ENCODE measurements around the gene ADPRH. TPM values are rescaled to one million over a fixed set of nuclear protein-coding genes. Genes with fewer than 3 reads are reported as not detected.

ADPRH gene
- total RNA-seq, 1 donor from 2014 or later = 0.53 TPM

- no peaks in the 10 kb centered on the region for H3K36me3 ChIP-seq (ENCODE audit: control insufficient read depth, insufficient read depth, low read length)
- DNase-seq (ENCODE audit: low read depth) = no peak
- no peaks in the 10 kb centered on the region for H3K27me3 ChIP-seq (ENCODE audit: control insufficient read depth, insufficient read depth, low read length)
- no peak overlapping the region for H3K4me3 ChIP-seq (ENCODE audit: low read depth, low read length)
- TF ChIP-seq CTCF (IDR thresholded peaks at IDR 0.05; ENCODE audit: insufficient read depth, low read length, severe bottlenecking) = no peak
- FAIRE-seq = no peak
Measured at GRCh38 chr3:119538772-119539171, 40.5 kb upstream of the ADPRH start.

GRCh38 chr3:119541547-119541946 is 37.7 kb upstream of the ADPRH start:
- FAIRE-seq = no peak
- no peak overlapping the region for H3K4me3 ChIP-seq (ENCODE audit: low read depth, low read length)
- no peaks in the 10 kb centered on the region for H3K36me3 ChIP-seq (ENCODE audit: control insufficient read depth, insufficient read depth, low read length)
- H3K27me3 ChIP-seq (ENCODE audit: control insufficient read depth, insufficient read depth, low read length) = no peaks in the 10 kb centered on the region
- no peak for TF ChIP-seq CTCF (IDR thresholded peaks at IDR 0.05; ENCODE audit: insufficient read depth, low read length, severe bottlenecking)
- no peak for DNase-seq (ENCODE audit: low read depth)

- no peak overlapping the region for H3K4me3 ChIP-seq (ENCODE audit: low read depth, low read length)
- no peaks in the 10 kb centered on the region for H3K36me3 ChIP-seq (ENCODE audit: control insufficient read depth, insufficient read depth, low read length)
- H3K27me3 ChIP-seq (ENCODE audit: control insufficient read depth, insufficient read depth, low read length) = no peaks in the 10 kb centered on the region
- DNase-seq (ENCODE audit: low read depth) (no peak), FAIRE-seq (no peak)
- no peak for TF ChIP-seq CTCF (IDR thresholded peaks at IDR 0.05; ENCODE audit: insufficient read depth, low read length, severe bottlenecking)
Measured at GRCh38 chr3:119542168-119542767, 37.0 kb upstream of the ADPRH start.

GRCh38 chr3:119543147-119543546 is 36.1 kb upstream of the ADPRH start:
- H3K27me3 ChIP-seq (ENCODE audit: control insufficient read depth, insufficient read depth, low read length) = no peaks in the 10 kb centered on the region
- no peaks in the 10 kb centered on the region for H3K36me3 ChIP-seq (ENCODE audit: control insufficient read depth, insufficient read depth, low read length)
- TF ChIP-seq CTCF (IDR thresholded peaks at IDR 0.05; ENCODE audit: insufficient read depth, low read length, severe bottlenecking) = no peak
- H3K4me3 ChIP-seq (ENCODE audit: low read depth, low read length) = no peak overlapping the region
- no peak for FAIRE-seq
- no peak for DNase-seq (ENCODE audit: low read depth)

GRCh38 chr3:119547227-119547626 is 32.1 kb upstream of the ADPRH start:
- TF ChIP-seq CTCF (IDR thresholded peaks at IDR 0.05; ENCODE audit: insufficient read depth, low read length, severe bottlenecking) = no peak
- FAIRE-seq = no peak
- no peaks in the 10 kb centered on the region for H3K27me3 ChIP-seq (ENCODE audit: control insufficient read depth, insufficient read depth, low read length)
- no peak for DNase-seq (ENCODE audit: low read depth)
- H3K4me3 ChIP-seq (ENCODE audit: low read depth, low read length) = no peak overlapping the region
- H3K36me3 ChIP-seq (ENCODE audit: control insufficient read depth, insufficient read depth, low read length) = no peaks in the 10 kb centered on the region

GRCh38 chr3:119548341-119548740 is 31.0 kb upstream of the ADPRH start:
- Histone ChIP-seq H3K27me3 (ENCODE audit: control insufficient read depth, insufficient read depth, low read length) (no peaks in the 10 kb centered on the region), H3K4me3 (ENCODE audit: low read depth, low read length) (no peak overlapping the region), H3K36me3 (ENCODE audit: control insufficient read depth, insufficient read depth, low read length) (no peaks in the 10 kb centered on the region)
- no peak for FAIRE-seq
- no peak for DNase-seq (ENCODE audit: low read depth)
- no peak for TF ChIP-seq CTCF (IDR thresholded peaks at IDR 0.05; ENCODE audit: insufficient read depth, low read length, severe bottlenecking)
